Loucy (cell line): ENCODE data around the gene ABHD5.

Source experiments
- H2AFZ ChIP-seq: fragments of 200-600 bp; sonication (generic); 2 replicates; pipeline ENCODE4 v1.6.0; 2016; ENCODE audit warnings: antibody characterized with exemption, mild to moderate bottlenecking, low read length, moderate library complexity
- H3F3A ChIP-seq: fragments of 200-600 bp; 2 replicates; pipeline ENCODE4 v1.6.0; 2016; ENCODE audit warnings: antibody characterized with exemption, low read depth, mild to moderate bottlenecking
- H3K27me3 ChIP-seq: fragments of 200-600 bp; sonication (generic); 2 replicates; pipeline ENCODE4 v1.6.1; 2014; ENCODE audit warnings: low read length, mild to moderate bottlenecking; ENCODE audit not compliant: insufficient read depth, poor library complexity, severe bottlenecking
- H3K36me3 ChIP-seq: fragments of 200-600 bp; sonication (generic); 2 replicates; pipeline ENCODE4 v1.6.1; 2016; ENCODE audit warnings: low read length; ENCODE audit not compliant: insufficient read depth
- H3K4me1 ChIP-seq: fragments of 200-600 bp; sonication (generic); 2 replicates; pipeline ENCODE4 v1.5.1; 2014; ENCODE audit warnings: low read length, mild to moderate bottlenecking; ENCODE audit not compliant: insufficient read depth, poor library complexity, severe bottlenecking
- H3K4me2 ChIP-seq: fragments of 200-600 bp; sonication (generic); 2 replicates; pipeline ENCODE4 v1.6.0; 2014; ENCODE audit warnings: antibody characterized with exemption, low read length, low read depth, mild to moderate bottlenecking; ENCODE audit not compliant: poor library complexity, severe bottlenecking
- H3K4me3 ChIP-seq: fragments of 200-600 bp; sonication (generic); 2 replicates; pipeline ENCODE4 v1.5.1; 2014; ENCODE audit warnings: low read length, mild to moderate bottlenecking, mixed read lengths; ENCODE audit not compliant: poor library complexity, severe bottlenecking
- H3K79me2 ChIP-seq: fragments of 200-600 bp; sonication (generic); 2 replicates; pipeline ENCODE4 v1.6.1; 2014; ENCODE audit warnings: low read length; ENCODE audit not compliant: insufficient read depth
- H3K9ac ChIP-seq: fragments of 200-600 bp; sonication (generic); 2 replicates; pipeline ENCODE4 v1.6.0; 2014; ENCODE audit warnings: mild to moderate bottlenecking, low read depth, low read length, moderate library complexity; ENCODE audit not compliant: poor library complexity, severe bottlenecking
- H3K9me2 ChIP-seq: fragments of 200-600 bp; sonication (generic); replicated peaks from 2 replicates; pipeline ENCODE4 v1.6.1; 2016; ENCODE audit warnings: low read depth, low read length, mixed read lengths
- H3K9me3 ChIP-seq: fragments of 200-600 bp; sonication (generic); 2 replicates; pipeline ENCODE4 v1.6.1; 2014; ENCODE audit warnings: mild to moderate bottlenecking, antibody characterized with exemption, low read length, low read depth; ENCODE audit not compliant: insufficient read depth
- H4K20me1 ChIP-seq: fragments of 200-600 bp; sonication (generic); 2 replicates; pipeline ENCODE4 v1.6.0; 2014; ENCODE audit warnings: antibody characterized with exemption, low read length, mild to moderate bottlenecking; ENCODE audit not compliant: insufficient read depth, poor library complexity, severe bottlenecking
- EZH2phosphoT487 ChIP-seq: fragments of 200-600 bp; IDR thresholded peaks from 2 replicates; pipeline ENCODE4 v1.6.1; 2018; ENCODE audit warnings: antibody characterized with exemption, mild to moderate bottlenecking, moderate library complexity, borderline replicate concordance
- TF ChIP-seq, protein P1 (sequence below): fragments of 200-600 bp; sonication (generic); conservative IDR thresholded peaks from 2 replicates; pipeline ENCODE4 v1.5.1; 2014; ENCODE audit warnings: mild to moderate bottlenecking, antibody characterized with exemption, low read length

Gene ABHD5

DNA sequence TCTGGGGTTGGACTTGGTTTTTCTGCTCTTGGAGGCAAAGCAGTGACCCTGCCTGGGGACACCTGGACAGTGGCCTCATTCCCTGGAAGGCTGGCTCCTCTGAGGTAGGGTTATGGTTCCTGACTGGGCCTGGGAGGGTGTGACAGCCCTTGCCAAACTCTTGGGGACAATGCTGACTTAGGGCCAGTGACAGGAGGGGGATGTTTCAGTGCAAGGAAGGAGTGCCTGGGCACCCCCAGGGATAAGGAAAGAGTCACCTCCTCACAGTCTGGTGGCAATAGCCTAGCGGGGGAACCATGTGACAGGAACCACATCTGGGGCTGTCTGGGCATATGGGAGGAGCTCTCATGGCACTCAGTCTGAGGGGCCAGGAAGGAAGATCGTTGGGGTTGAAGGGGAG lies 91.8 kb downstream of the ABHD5 start:
- H3K4me1 ChIP-seq: peaks cover 35% of the 10 kb centered on the region
- TF ChIP-seq EZH2phosphoT487: no peak
- TF ChIP-seq, protein P1, sequence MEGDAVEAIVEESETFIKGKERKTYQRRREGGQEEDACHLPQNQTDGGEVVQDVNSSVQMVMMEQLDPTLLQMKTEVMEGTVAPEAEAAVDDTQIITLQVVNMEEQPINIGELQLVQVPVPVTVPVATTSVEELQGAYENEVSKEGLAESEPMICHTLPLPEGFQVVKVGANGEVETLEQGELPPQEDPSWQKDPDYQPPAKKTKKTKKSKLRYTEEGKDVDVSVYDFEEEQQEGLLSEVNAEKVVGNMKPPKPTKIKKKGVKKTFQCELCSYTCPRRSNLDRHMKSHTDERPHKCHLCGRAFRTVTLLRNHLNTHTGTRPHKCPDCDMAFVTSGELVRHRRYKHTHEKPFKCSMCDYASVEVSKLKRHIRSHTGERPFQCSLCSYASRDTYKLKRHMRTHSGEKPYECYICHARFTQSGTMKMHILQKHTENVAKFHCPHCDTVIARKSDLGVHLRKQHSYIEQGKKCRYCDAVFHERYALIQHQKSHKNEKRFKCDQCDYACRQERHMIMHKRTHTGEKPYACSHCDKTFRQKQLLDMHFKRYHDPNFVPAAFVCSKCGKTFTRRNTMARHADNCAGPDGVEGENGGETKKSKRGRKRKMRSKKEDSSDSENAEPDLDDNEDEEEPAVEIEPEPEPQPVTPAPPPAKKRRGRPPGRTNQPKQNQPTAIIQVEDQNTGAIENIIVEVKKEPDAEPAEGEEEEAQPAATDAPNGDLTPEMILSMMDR: no peak
- no peaks in the 10 kb centered on the region for H3K9me3 ChIP-seq
- H3K9me2 ChIP-seq: no peaks in the 10 kb centered on the region
- no peaks in the 10 kb centered on the region for H3K36me3 ChIP-seq
- peak overlapping the region; percentile 23 for H3K4me3 ChIP-seq
- peak overlapping the region; percentile 77 for H2AFZ ChIP-seq
- no peaks in the 10 kb centered on the region for H3K27me3 ChIP-seq
- no peaks in the 10 kb centered on the region for H4K20me1 ChIP-seq
- no peak overlapping the region for H3K9ac ChIP-seq
- no peaks in the 10 kb centered on the region for H3K79me2 ChIP-seq
- peak overlapping the region; percentile 47 for H3K4me2 ChIP-seq
- H3F3A ChIP-seq: no peaks in the 10 kb centered on the region
